Mesendoderm (in vitro differentiated cells): ENCODE results near the gene SLC43A3.

Experiments used
- DNase-seq: peaks from one replicate; pipeline ENCODE4 v3.0.0; 2013
- H2AK5ac ChIP-seq: 2 replicates; pipeline ENCODE4 v1.6.1; 2013; ENCODE audit warnings: low read length, inconsistent platforms
- H2BK120ac ChIP-seq: 2 replicates; pipeline ENCODE4 v1.6.1; 2013; ENCODE audit warnings: low read depth, mild to moderate bottlenecking, low read length, moderate library complexity, mixed read lengths
- H2BK15ac ChIP-seq: replicated peaks from 2 replicates; pipeline ENCODE4 v1.6.1; 2013; ENCODE audit warnings: low read depth, mild to moderate bottlenecking, moderate library complexity
- H2BK5ac ChIP-seq: 2 replicates; pipeline ENCODE4 v1.6.1; 2013; ENCODE audit warnings: low read length, inconsistent platforms
- H3K18ac ChIP-seq: 2 replicates; pipeline ENCODE4 v1.6.1; 2013; ENCODE audit warnings: mild to moderate bottlenecking, low read length, mixed read lengths
- H3K23ac ChIP-seq: one replicate; pipeline ENCODE4 v1.6.1; 2013; ENCODE audit warnings: low read length
- H3K27ac ChIP-seq: 2 replicates; pipeline ENCODE4 v1.5.1; 2013; ENCODE audit warnings: low read depth, mild to moderate bottlenecking, inconsistent platforms, low read length, moderate library complexity
- H3K27me3 ChIP-seq: 2 replicates; pipeline ENCODE4 v1.6.1; 2013; ENCODE audit warnings: low read length, control low read depth, mild to moderate bottlenecking, inconsistent platforms; ENCODE audit not compliant: insufficient read depth, poor library complexity
- H3K36me3 ChIP-seq: 2 replicates; pipeline ENCODE4 v1.6.1; 2013; ENCODE audit warnings: low read length, inconsistent platforms; ENCODE audit not compliant: control insufficient read depth, insufficient read depth
- H3K4ac ChIP-seq: one replicate; pipeline ENCODE4 v1.6.1; 2013; ENCODE audit warnings: low read depth, mild to moderate bottlenecking, low read length, moderate library complexity
- H3K4me1 ChIP-seq: 2 replicates; pipeline ENCODE4 v1.6.1; 2013; ENCODE audit warnings: low read depth, low read length, inconsistent platforms; ENCODE audit not compliant: control insufficient read depth
- H3K4me2 ChIP-seq: 2 replicates; pipeline ENCODE4 v1.6.1; 2013; ENCODE audit warnings: low read length
- H3K4me3 ChIP-seq: 2 replicates; pipeline ENCODE4 v1.5.1; 2013; ENCODE audit warnings: mild to moderate bottlenecking, low read length
- H3K56ac ChIP-seq: one replicate; pipeline ENCODE4 v1.6.1; 2013; ENCODE audit warnings: low read length
- H3K79me1 ChIP-seq: 2 replicates; pipeline ENCODE4 v1.6.1; 2013; ENCODE audit warnings: low read length, inconsistent platforms
- H3K79me2 ChIP-seq: 2 replicates; pipeline ENCODE4 v1.6.1; 2013; ENCODE audit warnings: mild to moderate bottlenecking, low read length; ENCODE audit not compliant: control insufficient read depth, insufficient read depth
- H3K9ac ChIP-seq: 2 replicates; pipeline ENCODE4 v1.6.1; 2013; ENCODE audit warnings: low read length, inconsistent platforms
- H4K5ac ChIP-seq: one replicate; pipeline ENCODE4 v1.6.1; 2013; ENCODE audit warnings: low read length
- H4K8ac ChIP-seq: one replicate; pipeline ENCODE4 v1.6.1; 2013; ENCODE audit warnings: low read depth, mild to moderate bottlenecking, control low read depth, low read length, moderate library complexity
- WGBS: extraction: QIAGEN DNeasy Blood & Tissue Kit; methylation state at CpG from one replicate; pipeline ENCODE4 v1.1.7; 2013; ENCODE audit warnings: low lambda C conversion rate, missing lambda C conversion rate; ENCODE audit not compliant: insufficient coverage; ENCODE audit errors: extremely low coverage; 5-methylcytosine and 5-hydroxymethylcytosine counted together

The SLC43A3 gene

DNA sequence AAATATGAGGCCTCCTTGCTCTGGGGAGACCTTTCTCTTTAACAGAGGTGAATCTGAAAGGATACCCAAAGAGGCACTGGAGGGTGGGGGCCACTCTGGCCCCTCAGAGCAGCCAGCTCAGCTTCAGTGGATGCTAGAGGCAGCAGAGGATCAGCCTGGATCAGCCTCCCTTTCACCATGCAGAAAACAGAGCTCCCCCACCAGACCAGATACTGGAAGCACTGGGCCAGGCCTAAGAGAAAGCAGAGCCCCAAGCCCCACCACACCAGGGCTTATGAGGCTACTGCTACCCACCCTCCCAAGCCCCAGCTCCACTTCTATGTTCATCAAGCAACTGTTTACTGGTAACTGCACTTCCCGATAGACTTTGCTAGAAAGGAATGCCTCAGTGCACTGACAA is 4.0 kb upstream of the SLC43A3 start:
- H4K5ac ChIP-seq: no peak overlapping the region
- H3K4me1 ChIP-seq: peaks cover 4% of the 10 kb centered on the region
- H3K4me3 ChIP-seq: no peak overlapping the region
- H3K23ac ChIP-seq: no peak overlapping the region
- no peak overlapping the region for H4K8ac ChIP-seq
- H3K4me2 ChIP-seq: no peak overlapping the region
- H3K56ac ChIP-seq: no peak overlapping the region
- H3K79me2 ChIP-seq: no peaks in the 10 kb centered on the region
- H3K79me1 ChIP-seq: no peaks in the 10 kb centered on the region
- H2BK120ac ChIP-seq: no peak overlapping the region
- H3K27ac ChIP-seq: no peak overlapping the region
- peak; percentile 39 for DNase-seq
- H2AK5ac ChIP-seq: no peak overlapping the region
- no peaks in the 10 kb centered on the region for H3K27me3 ChIP-seq
- H2BK5ac ChIP-seq: no peak overlapping the region
- no peak overlapping the region for H3K4ac ChIP-seq
- H3K18ac ChIP-seq: no peak overlapping the region
- no CpG with 5 or more reads among the region's 1 CpG for WGBS
- no peaks in the 10 kb centered on the region for H3K36me3 ChIP-seq
- no peak overlapping the region for H2BK15ac ChIP-seq
- no peak overlapping the region for H3K9ac ChIP-seq

DNA sequence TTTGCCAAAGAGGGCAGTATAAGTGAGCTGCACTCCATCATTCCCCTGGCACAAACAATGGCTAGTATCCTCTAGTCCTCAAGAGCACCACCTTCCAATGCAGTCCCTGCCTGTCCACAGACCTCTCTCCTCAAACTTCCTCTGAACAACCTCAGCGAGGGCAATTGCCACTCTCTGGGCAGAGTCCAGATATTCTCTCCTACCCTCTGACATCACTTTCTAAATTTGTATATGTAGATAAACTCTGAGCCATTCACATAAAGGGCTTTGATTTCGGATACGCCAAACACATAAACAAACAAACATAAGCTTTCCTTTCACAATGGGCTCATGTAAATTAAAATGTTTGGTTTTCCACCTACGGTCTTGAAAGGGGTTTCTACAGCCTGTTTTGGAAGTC is 3.0 kb upstream of the SLC43A3 start:
- H3K79me2 ChIP-seq: no peaks in the 10 kb centered on the region
- no peak overlapping the region for H3K18ac ChIP-seq
- no peak overlapping the region for H2AK5ac ChIP-seq
- H3K4me1 ChIP-seq: peaks cover 9% of the 10 kb centered on the region
- H2BK15ac ChIP-seq: no peak overlapping the region
- no peaks in the 10 kb centered on the region for H3K79me1 ChIP-seq
- no peaks in the 10 kb centered on the region for H3K27me3 ChIP-seq
- H4K8ac ChIP-seq: no peak overlapping the region
- no peaks in the 10 kb centered on the region for H3K36me3 ChIP-seq
- no peak overlapping the region for H3K23ac ChIP-seq
- DNase-seq: no peak
- H3K4ac ChIP-seq: no peak overlapping the region
- no peak overlapping the region for H4K5ac ChIP-seq
- no peak overlapping the region for H3K27ac ChIP-seq
- H3K9ac ChIP-seq: no peak overlapping the region
- H2BK5ac ChIP-seq: no peak overlapping the region
- no peak overlapping the region for H3K4me2 ChIP-seq
- no peak overlapping the region for H2BK120ac ChIP-seq
- WGBS: no CpG with 5 or more reads among the region's 4 CpGs
- no peak overlapping the region for H3K56ac ChIP-seq
- no peak overlapping the region for H3K4me3 ChIP-seq

DNA sequence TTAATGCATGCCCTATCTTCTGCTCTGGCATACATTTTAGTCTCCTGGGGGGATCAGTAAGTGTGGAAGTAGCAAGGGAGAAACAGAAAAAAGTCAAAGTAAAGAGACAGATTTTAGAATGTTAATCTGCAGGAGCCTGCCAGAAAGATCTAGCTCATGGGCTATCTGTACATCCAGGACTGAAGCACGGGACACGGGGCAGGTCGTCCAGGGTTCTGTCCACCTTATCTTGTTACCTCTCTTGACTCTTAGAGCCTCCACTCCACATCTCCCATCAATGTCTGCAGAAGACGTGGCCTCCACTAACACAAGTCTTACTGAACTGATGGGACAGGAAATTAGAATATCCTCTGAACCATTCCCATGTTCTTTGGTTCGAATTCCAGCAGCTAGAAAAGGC is 1.7 kb upstream of the SLC43A3 start:
- H3K4me1 ChIP-seq: peaks cover 9% of the 10 kb centered on the region

DNA sequence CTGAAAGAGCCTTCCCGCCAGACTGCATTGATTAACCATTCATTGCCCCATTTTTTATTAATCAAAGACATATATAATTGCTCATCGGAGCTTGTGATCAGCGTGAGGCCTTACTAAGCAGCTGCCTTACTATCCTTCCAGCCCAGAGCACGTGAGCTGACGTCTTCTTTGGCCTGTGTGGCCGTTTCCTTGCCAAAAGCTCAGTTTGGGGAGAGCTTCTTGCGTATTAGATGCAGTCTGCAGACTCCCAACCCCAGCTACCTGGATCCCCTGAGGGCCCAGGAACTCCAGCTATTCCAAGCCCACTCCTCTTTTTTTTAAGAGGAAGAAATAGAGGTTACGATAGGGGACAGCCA is 784 bp upstream of the SLC43A3 start:
- Histone ChIP-seq H2BK120ac (no peak overlapping the region), H2BK5ac (no peak overlapping the region), H3K4ac (no peak overlapping the region), H3K79me1 (no peaks in the 10 kb centered on the region), H2AK5ac (no peak overlapping the region), H3K27ac (no peak overlapping the region), H4K5ac (no peak overlapping the region), H3K18ac (no peak overlapping the region), H3K79me2 (no peaks in the 10 kb centered on the region), H3K4me3 (no peak overlapping the region), H4K8ac (no peak overlapping the region), H3K4me1 (peaks cover 9% of the 10 kb centered on the region), H3K27me3 (no peaks in the 10 kb centered on the region), H3K4me2 (no peak overlapping the region), H3K56ac (no peak overlapping the region), H3K36me3 (peaks cover 2% of the 10 kb centered on the region), H2BK15ac (no peak overlapping the region), H3K9ac (no peak overlapping the region), H3K23ac (no peak overlapping the region)
- DNase-seq: no peak
- WGBS: no CpG with 5 or more reads among the region's 8 CpGs

More for the DNA sequence above, 1.7 kb upstream of the SLC43A3 start:
- H3K36me3 ChIP-seq: no peaks in the 10 kb centered on the region
- no peak overlapping the region for H3K4ac ChIP-seq
- H3K27me3 ChIP-seq: no peaks in the 10 kb centered on the region
- no peak overlapping the region for H3K27ac ChIP-seq
- H3K79me1 ChIP-seq: no peaks in the 10 kb centered on the region
- no peak overlapping the region for H2BK5ac ChIP-seq
- no peak overlapping the region for H3K23ac ChIP-seq
- no peak overlapping the region for H3K4me3 ChIP-seq
- H3K56ac ChIP-seq: no peak overlapping the region
- no peak overlapping the region for H3K4me2 ChIP-seq
- H3K18ac ChIP-seq: no peak overlapping the region
- H2AK5ac ChIP-seq: no peak overlapping the region
- H3K79me2 ChIP-seq: no peaks in the 10 kb centered on the region
- no peak overlapping the region for H4K5ac ChIP-seq
- H3K9ac ChIP-seq: no peak overlapping the region
- H4K8ac ChIP-seq: no peak overlapping the region
- no peak overlapping the region for H2BK120ac ChIP-seq
- no peak overlapping the region for H2BK15ac ChIP-seq
- no peak for DNase-seq
- no CpG with 5 or more reads among the region's 5 CpGs for WGBS

DNA sequence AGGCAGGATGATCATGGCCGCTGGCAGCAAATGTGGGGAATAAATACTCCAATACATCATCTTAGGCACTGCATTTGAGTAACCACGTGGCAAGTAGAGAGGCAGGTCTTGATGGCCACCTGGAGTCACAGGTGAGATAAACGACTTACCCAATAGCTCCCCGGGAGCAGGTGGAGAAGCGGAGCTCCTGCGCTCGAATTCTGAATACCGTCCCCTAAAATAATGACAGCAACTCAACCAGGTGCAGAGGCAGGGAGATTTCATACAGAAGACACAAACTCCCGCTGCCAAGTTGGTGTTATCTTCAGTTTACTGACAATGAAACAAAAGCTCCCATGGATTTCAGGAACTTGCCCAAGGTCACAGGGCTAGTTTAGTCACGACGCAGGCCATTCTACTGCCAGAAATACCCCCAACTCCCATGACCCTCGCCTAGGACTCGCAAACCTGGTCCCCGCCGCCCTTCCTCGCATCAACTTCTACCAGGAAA is 437 bp downstream of the SLC43A3 start:
- Histone ChIP-seq H2BK120ac (peak overlapping the region; percentile 24), H3K56ac (peak overlapping the region; percentile 80), H3K79me2 (no peaks in the 10 kb centered on the region), H4K5ac (no peak overlapping the region), H3K79me1 (no peaks in the 10 kb centered on the region), H3K18ac (peak overlapping the region; percentile 96), H2BK15ac (peak overlapping the region; percentile 48), H3K4ac (peak overlapping the region; percentile 73), H3K36me3 (peaks cover 2% of the 10 kb centered on the region), H2AK5ac (no peak overlapping the region), H3K23ac (no peak overlapping the region), H3K4me2 (peak overlapping the region; percentile 78), H3K27ac (no peak overlapping the region), H3K27me3 (no peaks in the 10 kb centered on the region), H3K4me3 (peak overlapping the region; percentile 43), H3K9ac (peak overlapping the region; percentile 72), H2BK5ac (no peak overlapping the region), H3K4me1 (peaks cover 9% of the 10 kb centered on the region), H4K8ac (peak overlapping the region; percentile 93)
- no CpG with 5 or more reads among the region's 16 CpGs for WGBS
- peak; percentile 47 for DNase-seq
